Activated CD4-positive, alpha-beta T cell treated with anti-CD3 and anti-CD28 coated beads for 36 hours (primary cell): ENCODE data around the gene PPM1D. TPM values are rescaled to one million over a fixed set of nuclear protein-coding genes. Genes with fewer than 3 reads are reported as not detected.
"Not testable (repeated sequence)": the region's sequence is repeated elsewhere in the genome, so short reads cannot be mapped to it uniquely, and the experiment has no call there.

ENCODE experiments used
- ATAC-seq: fragments of 200-7000 bp; cut with Tn5 transposase; one replicate; pipeline ENCODE4 v1.10.0; 2021; ENCODE audit warnings: mild to moderate bottlenecking, moderate library complexity
- CTCF ChIA-PET: fragments of 350-600 bp; sonication (Branson Sonifier 250); formaldehyde crosslinking; loops from one replicate; lab custom pipeline; 2021; ENCODE audit warnings: antibody characterized with exemption; lab: Charles Lee
- POLR2A ChIA-PET: fragments of 350-600 bp; sonication (Branson Sonifier 250); formaldehyde crosslinking; loops from one replicate; lab custom pipeline; 2021; ENCODE audit warnings: antibody characterized with exemption, inconsistent platforms; lab: Charles Lee
- DNase-seq: peaks from one replicate; pipeline ENCODE4 v3.0.0-alpha.2; 2020
- H3K27ac Mint-ChIP-seq: one replicate; pipeline ENCODE4 v1.8.0; 2021; ENCODE audit warnings: mixed read lengths
- H3K27me3 Mint-ChIP-seq: one replicate; pipeline ENCODE4 v1.8.0; 2021; ENCODE audit warnings: mixed read lengths
- H3K36me3 Mint-ChIP-seq: one replicate; pipeline ENCODE4 v1.8.0; 2021; ENCODE audit warnings: low read depth, mixed read lengths
- H3K4me1 Mint-ChIP-seq: one replicate; pipeline ENCODE4 v1.8.0; 2021; ENCODE audit warnings: mixed read lengths
- H3K4me3 Mint-ChIP-seq: one replicate; pipeline ENCODE4 v1.8.0; 2021; ENCODE audit warnings: mild to moderate bottlenecking, moderate library complexity, mixed read lengths
- H3K9me3 Mint-ChIP-seq: one replicate; pipeline ENCODE4 v1.8.0; 2021; ENCODE audit warnings: low read depth, mixed read lengths
- intact Hi-C, 2 experiments: fragments of 100-400 bp; cut with DNase I in 1 of 2; cut with micrococcal nuclease in 1 of 2; formaldehyde crosslinking; loops; one replicate each; pipeline versions ENCODE4 v1.14.2 to v1.15.1; 2022 to 2024; cut with DNase I, micrococcal nuclease
- total RNA-seq, 2 experiments: library from RNA; stranded (reverse); gene quantifications; one replicate each; pipeline ENCODE4 v1.2.3, GENCODE V29; 2021

PPM1D gene
- total RNA-seq, 2 experiments from 2014 or later: 9.3 to 9.7 TPM

DNA sequence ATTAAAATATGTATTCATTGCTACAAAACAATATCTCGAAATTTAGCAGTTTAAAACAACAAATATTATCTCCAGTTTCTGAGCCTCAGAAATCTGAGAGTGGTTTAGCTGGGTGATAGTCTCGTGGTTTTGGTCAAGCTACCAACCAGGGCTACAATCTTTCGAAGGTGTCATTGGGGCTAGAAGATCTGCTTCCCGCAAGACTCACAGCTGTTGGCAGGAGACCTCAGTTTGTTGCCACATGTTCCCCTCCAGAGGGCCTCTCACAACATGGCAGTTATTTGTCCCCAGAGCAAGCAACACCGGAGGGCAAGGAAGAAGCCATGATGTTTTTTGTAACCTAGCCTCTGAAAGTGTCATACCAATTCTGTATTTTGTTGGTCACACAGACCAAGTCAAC, 65.6 kb downstream of the PPM1D start:
- DNase-seq (no peak), ATAC-seq (no peak)
- H3K27me3 Mint-ChIP-seq: no peaks in the 10 kb centered on the region
- ChIA-PET POLR2A (no interaction called here), CTCF (no interaction called here)
- H3K27ac Mint-ChIP-seq: no peak overlapping the region
- peaks cover 10% of the 10 kb centered on the region for H3K36me3 Mint-ChIP-seq
- no peak overlapping the region for H3K4me3 Mint-ChIP-seq
- intact Hi-C loops: no loop called here
- H3K9me3 Mint-ChIP-seq: no peaks in the 10 kb centered on the region
- no peaks in the 10 kb centered on the region for H3K4me1 Mint-ChIP-seq

DNA sequence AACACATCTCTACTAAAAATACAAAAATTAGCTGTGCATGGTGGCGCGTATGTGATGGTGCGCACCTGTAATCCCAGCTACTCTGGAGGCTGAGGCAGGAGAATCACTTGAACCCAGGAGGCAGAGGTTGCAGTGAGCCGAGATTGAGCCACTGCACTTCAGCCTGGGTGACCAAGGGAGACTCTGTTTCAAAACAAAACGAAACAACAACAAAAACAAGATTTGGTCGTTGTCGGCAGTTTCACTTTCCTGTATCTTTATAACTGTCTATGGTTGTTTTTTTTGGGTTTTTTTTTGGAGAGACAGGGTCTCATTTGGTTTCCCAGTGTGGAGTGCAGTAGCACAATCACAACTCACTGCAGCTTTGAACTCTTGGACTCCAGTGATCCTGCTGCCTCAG, 68.7 kb downstream of the PPM1D start:
- intact Hi-C loops, H3K27me3 Mint-ChIP-seq, H3K4me3 Mint-ChIP-seq, H3K27ac Mint-ChIP-seq, DNase-seq, H3K9me3 Mint-ChIP-seq, ATAC-seq, H3K4me1 Mint-ChIP-seq, POLR2A ChIA-PET: not testable (repeated sequence)
- CTCF ChIA-PET: interaction anchor here (1.5 kb wide), 1 partner anchor 30 kb away, joined by 6 read pairs; no protein-coding TSS in a partner anchor
- H3K36me3 Mint-ChIP-seq: peaks cover 10% of the 10 kb centered on the region

DNA sequence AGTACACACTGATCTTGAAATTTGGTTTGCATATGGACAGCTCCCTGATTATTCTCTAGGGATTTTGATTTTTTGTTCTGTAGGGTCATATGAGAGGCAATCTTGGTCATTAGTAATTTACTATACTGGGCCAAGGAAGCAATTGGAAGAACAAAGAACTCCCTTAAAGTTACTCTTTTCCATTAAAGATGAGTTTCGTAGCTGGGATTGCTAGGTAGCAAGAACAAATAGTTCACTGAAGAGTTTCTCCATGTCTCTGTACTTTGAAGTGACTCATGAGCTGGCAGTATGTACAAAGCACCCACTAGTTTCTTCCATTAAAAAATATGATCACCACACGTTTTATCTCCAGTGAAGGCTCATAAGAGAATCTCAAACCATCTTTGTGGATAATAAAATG, 71.5 kb downstream of the PPM1D start:
- no peaks in the 10 kb centered on the region for H3K36me3 Mint-ChIP-seq
- ChIA-PET POLR2A (no interaction called here), CTCF (interaction anchor here (0.7 kb wide), 3 partner anchors 31 to 903 kb away, joined by 3 to 7 read pairs (median 4); no protein-coding TSS in a partner anchor)
- H3K4me3 Mint-ChIP-seq: no peak overlapping the region
- intact Hi-C loops: no loop called here
- no peaks in the 10 kb centered on the region for H3K9me3 Mint-ChIP-seq
- ATAC-seq (no peak), DNase-seq (no peak)
- no peak overlapping the region for H3K27ac Mint-ChIP-seq
- H3K4me1 Mint-ChIP-seq: no peaks in the 10 kb centered on the region
- H3K27me3 Mint-ChIP-seq: no peaks in the 10 kb centered on the region

DNA sequence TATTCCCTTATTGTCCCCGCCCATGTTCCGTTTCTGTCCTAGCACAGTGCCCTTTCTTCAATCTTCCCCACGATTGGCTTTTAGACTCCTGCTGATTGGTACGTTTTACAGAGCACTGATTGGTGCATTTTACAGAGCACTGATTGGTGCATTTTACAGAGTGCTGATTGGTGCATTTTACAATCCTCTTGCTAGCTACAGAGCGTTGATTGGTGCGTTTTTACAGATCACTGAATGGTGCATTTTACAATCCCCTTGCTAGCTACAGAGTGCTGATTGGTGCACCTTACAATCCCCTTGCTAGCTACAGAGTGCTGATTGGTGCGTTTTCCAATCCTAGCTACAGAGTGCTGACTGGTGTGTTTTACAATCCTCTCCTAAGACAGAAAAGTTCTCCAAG, 74.6 kb downstream of the PPM1D start:
- peaks cover 16% of the 10 kb centered on the region for H3K4me1 Mint-ChIP-seq
- H3K4me3 Mint-ChIP-seq, H3K36me3 Mint-ChIP-seq, intact Hi-C loops, H3K27me3 Mint-ChIP-seq, ATAC-seq, POLR2A ChIA-PET, H3K27ac Mint-ChIP-seq, DNase-seq, H3K9me3 Mint-ChIP-seq: not testable (repeated sequence)
- CTCF ChIA-PET: interaction anchor here (0.7 to 0.8 kb wide), 2 partner anchors 37 to 581 kb away, joined by 3 read pairs; no protein-coding TSS in a partner anchor

DNA sequence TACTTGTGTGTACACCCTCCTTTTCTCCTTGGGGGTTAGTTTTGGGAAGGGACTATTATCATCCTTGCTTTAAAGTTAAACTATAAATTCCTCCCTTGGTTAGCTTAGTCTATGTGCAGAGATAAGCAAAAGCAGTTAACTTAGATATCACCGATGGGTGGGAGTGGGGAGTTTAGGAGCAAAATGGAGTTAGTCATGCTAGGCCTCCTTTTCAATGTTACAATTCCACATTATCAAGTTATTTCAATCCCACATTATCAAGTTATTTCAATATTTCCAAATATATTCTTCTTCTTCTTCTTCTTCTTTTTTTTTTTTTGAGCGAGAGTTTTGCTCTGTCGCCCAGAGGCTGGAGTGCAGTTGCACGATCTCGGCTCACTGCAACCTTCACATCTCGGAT, 76.0 kb downstream of the PPM1D start:
- Mint-ChIP-seq H3K4me3 (no peak overlapping the region), H3K4me1 (peaks cover 16% of the 10 kb centered on the region), H3K27me3 (no peaks in the 10 kb centered on the region), H3K9me3 (no peaks in the 10 kb centered on the region), H3K36me3 (no peaks in the 10 kb centered on the region), H3K27ac (no peak overlapping the region)
- no peak for DNase-seq
- ChIA-PET CTCF (no interaction called here), POLR2A (interaction anchor here (2.0 kb wide), 1 partner anchor 76 kb away, joined by 8 read pairs; the partner anchor contains the start of gene PPM1D)
- intact Hi-C loops: loop anchor here in 1 of 2 experiments (2.0 kb wide), 1 partner anchor 1389 kb away; the partner anchor contains the start of gene MED13
- ATAC-seq: no peak

DNA sequence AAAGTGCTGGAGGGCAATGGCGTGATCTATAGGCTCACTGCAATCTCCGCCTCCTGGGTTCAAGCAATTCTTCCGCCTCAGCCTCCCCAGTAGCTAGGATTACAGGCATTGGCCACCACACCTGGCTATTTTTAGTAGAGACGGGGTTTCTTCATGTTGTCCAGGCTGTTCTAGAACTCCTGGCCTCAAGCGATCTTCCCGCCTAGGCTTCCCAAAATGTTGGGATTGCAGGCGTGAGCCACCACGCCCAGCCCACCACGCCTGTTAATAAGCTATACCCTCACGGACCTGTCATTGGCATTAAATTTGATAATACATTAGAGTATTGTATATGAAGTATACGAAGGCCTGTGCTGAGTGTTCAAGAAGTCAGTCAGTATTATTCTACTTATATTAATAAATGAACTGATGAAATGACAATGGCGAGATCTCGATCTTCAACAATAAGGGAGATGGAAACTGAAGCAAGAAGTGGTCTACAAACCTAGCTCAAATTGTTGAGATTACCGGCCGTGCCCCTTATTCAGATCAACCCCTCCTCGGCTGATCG, 76.8 kb downstream of the PPM1D start:
- no peaks in the 10 kb centered on the region for H3K36me3 Mint-ChIP-seq
- no peaks in the 10 kb centered on the region for H3K27me3 Mint-ChIP-seq
- peak overlapping the region; percentile 84 for H3K27ac Mint-ChIP-seq
- intact Hi-C loops: loop anchor here (1.0 to 2.0 kb wide), 8 partner anchors 77 to 1388 kb away; partner anchors contain the start of genes PPM1D (in 2 of the 2), APPBP2 (in 1 of the 2), INTS2 (in 1 of the 2) and MED13 (in 1 of the 2)
- H3K9me3 Mint-ChIP-seq: no peaks in the 10 kb centered on the region
- peaks cover 16% of the 10 kb centered on the region for H3K4me1 Mint-ChIP-seq
- DNase-seq (no peak), ATAC-seq (no peak)
- H3K4me3 Mint-ChIP-seq: peak overlapping the region; percentile 95
- ChIA-PET CTCF (interaction anchor here (0.7 to 1.0 kb wide), 3 partner anchors 36 to 574 kb away, joined by 3 to 4 read pairs (median 3); partner anchors contain the start of gene PPM1D), POLR2A (interaction anchor here (0.6 to 2.0 kb wide), 5 partner anchors 76 to 285 kb away, joined by 3 to 8 read pairs (median 3); partner anchors contain the start of genes PPM1D and USP32)

DNA sequence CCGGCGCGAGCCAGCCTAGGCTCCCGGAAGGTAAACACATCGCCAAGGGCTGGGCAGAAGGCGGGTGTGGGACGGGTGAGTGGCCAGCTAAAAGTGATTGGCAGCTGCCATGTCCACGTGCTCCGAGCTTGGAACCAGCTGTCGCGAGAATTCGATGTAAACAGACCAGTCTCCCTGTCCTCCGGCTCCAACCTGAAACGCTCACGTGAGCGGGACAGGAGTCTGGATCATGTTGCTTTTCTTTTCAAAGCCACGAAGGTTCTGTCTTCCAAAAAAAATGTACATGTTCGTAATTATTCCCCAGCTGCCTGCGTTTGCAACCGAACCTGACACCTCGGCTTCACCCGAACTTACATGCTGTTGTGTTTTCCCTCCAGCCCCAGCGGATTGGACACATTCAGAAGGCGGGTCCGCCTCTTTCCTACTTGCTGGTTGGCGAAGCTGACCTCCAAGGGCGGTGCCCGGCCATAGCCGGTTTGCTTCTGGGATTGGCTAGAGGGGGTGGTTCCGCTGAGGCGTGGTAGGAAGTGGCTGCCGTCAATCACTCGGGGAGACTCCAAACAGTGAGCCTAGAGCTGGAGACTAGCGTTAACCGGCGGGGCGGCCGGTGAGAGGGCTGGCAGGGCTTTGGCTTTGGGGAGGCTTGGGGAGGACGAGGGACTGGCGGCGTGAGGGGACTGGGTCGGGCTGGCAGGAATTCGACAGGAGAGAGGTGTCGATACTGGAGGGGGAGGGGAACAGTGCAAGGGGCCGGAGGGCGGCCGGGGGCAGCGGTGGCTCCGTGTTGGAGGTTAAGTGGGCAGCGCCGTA, 77.5 kb downstream of the PPM1D start, which contains the start of gene BCAS3:
BCAS3 (plus strand) TSS at position 544 of the 810 bp plus-strand sequence.
- Mint-ChIP-seq H3K27me3 (no peaks in the 10 kb centered on the region), H3K36me3 (no peaks in the 10 kb centered on the region), H3K27ac (peak within 1 kb of the TSS; percentile 84), H3K9me3 (no peaks in the 10 kb centered on the region), H3K4me1 (peaks cover 16% of the 10 kb centered on the region), H3K4me3 (peak within 1 kb of the TSS; percentile 95)
- POLR2A ChIA-PET: interaction anchor here (0.6 to 2.0 kb wide), 5 partner anchors 77 to 285 kb away, joined by 3 to 8 read pairs (median 3); partner anchors contain the start of genes PPM1D and USP32
- DNase-seq (peak; percentile 98), ATAC-seq (peak; percentile 97)
- CTCF ChIA-PET: interaction anchor here (0.7 to 1.0 kb wide), 3 partner anchors 37 to 573 kb away, joined by 3 to 4 read pairs (median 3); partner anchors contain the start of gene PPM1D
- intact Hi-C loops: loop anchor here (1.0 to 2.0 kb wide), 8 partner anchors 77 to 1387 kb away; partner anchors contain the start of genes PPM1D (in 2 of the 2), APPBP2 (in 1 of the 2), INTS2 (in 1 of the 2) and MED13 (in 1 of the 2)

DNA sequence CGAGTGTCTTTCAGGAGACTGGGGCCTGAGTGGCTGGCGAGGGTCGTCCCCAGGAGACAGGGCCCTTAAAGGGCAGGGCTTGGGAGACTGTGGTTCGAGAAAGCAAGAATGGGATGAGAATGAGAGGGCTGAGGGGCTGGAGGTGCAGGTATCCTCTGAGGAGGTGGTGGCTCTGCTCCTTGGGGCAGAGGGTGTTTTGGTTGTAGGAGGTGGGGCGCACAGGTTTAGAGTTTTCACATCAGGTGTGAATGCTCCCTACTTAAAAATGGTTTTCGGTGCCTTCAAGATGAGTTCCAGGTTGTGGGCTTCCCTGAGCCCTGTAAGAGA, 78.1 kb downstream of the PPM1D start:
- peak overlapping the region; percentile 95 for H3K4me3 Mint-ChIP-seq
- H3K9me3 Mint-ChIP-seq: no peaks in the 10 kb centered on the region
- POLR2A ChIA-PET: interaction anchor here (1.6 to 2.0 kb wide), 2 partner anchors 78 to 286 kb away, joined by 5 to 8 read pairs; partner anchors contain the start of genes PPM1D and USP32
- peaks cover 16% of the 10 kb centered on the region for H3K4me1 Mint-ChIP-seq
- DNase-seq (no peak), ATAC-seq (no peak)
- CTCF ChIA-PET: no interaction called here
- peak overlapping the region; percentile 84 for H3K27ac Mint-ChIP-seq
- no peaks in the 10 kb centered on the region for H3K27me3 Mint-ChIP-seq
- intact Hi-C loops: no loop called here
- no peaks in the 10 kb centered on the region for H3K36me3 Mint-ChIP-seq

DNA sequence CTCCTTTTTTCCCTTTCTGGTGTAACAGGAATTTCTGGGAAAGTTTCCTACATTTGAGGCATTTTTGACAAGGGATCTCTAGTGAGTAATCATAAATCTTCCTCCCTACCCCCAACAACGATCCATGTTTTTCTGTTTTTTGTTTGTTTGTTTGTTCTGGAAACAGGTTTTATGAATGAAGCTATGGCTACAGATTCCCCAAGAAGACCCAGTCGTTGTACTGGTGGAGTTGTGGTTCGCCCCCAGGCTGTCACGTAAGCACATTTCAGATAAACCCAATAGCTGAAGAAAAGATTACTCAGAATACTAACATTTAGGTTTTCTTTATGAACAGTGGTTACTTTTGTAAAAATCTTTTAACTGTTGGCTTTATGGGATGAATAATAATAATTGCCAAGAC, 79.3 kb downstream of the PPM1D start:
- H3K4me1 Mint-ChIP-seq: peaks cover 16% of the 10 kb centered on the region
- ATAC-seq (no peak), DNase-seq (no peak)
- no peaks in the 10 kb centered on the region for H3K27me3 Mint-ChIP-seq
- CTCF ChIA-PET: no interaction called here
- peak overlapping the region; percentile 30 for H3K4me3 Mint-ChIP-seq
- POLR2A ChIA-PET: interaction anchor here (0.8 kb wide), 1 partner anchor 1642 kb away, joined by 3 read pairs; no protein-coding TSS in a partner anchor
- intact Hi-C loops: no loop called here
- H3K36me3 Mint-ChIP-seq: no peaks in the 10 kb centered on the region
- no peaks in the 10 kb centered on the region for H3K9me3 Mint-ChIP-seq
- H3K27ac Mint-ChIP-seq: no peak overlapping the region

DNA sequence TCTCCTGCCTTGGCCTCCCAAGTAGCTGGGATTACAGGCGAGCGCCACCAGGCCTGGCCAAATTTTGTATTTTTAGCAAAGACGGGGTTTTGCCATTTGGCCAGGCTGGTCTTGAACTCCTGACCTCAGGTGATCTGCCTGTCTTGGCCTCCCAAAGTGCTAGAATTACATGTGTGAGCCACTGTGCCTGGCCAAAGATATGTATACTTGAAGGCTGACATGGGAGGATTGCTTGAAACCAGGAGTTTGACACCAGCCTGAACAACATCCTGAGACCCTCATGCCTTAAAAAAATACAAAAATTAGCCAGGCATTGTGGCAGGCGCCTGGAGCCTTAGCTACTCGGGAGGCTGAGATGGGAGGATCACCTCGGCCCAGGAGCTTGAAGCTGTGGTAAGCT, 80.8 kb downstream of the PPM1D start:
- ChIA-PET CTCF (no interaction called here), POLR2A (no interaction called here)
- no peak for ATAC-seq

DNA sequence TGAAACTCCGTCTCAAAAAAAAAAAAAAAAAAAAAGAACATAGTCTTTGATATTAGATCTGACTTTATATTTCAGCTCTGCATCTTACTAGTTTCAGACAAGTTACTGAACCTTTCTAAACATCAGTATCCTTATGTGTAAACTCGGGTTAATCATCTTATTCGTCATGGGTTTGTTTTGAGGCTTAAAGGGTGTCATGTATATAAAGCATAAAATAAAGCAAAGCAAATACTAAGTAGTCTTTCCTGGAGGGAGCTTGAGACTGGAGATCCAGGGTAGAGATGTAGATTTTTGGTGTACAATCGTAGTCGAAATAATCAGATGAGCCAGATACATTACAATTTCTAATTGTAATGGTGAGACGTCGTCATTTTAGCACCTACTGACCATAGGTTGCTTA, 85.4 kb downstream of the PPM1D start:
- Mint-ChIP-seq H3K27me3 (no peaks in the 10 kb centered on the region), H3K9me3 (no peaks in the 10 kb centered on the region), H3K36me3 (peaks cover 5% of the 10 kb centered on the region), H3K4me3 (no peak overlapping the region), H3K27ac (no peak overlapping the region), H3K4me1 (no peaks in the 10 kb centered on the region)
- no peak for ATAC-seq
- DNase-seq: no peak
- ChIA-PET CTCF (no interaction called here), POLR2A (no interaction called here)
- intact Hi-C loops: no loop called here

More for the DNA sequence above, 80.8 kb downstream of the PPM1D start:
- intact Hi-C loops: no loop called here
- Mint-ChIP-seq H3K9me3 (no peaks in the 10 kb centered on the region), H3K4me3 (no peak overlapping the region), H3K27ac (no peak overlapping the region), H3K36me3 (peaks cover 5% of the 10 kb centered on the region), H3K4me1 (peaks cover 16% of the 10 kb centered on the region), H3K27me3 (no peaks in the 10 kb centered on the region)
- DNase-seq: no peak
